ENCODE measurements around the gene GART. TPM values are rescaled to one million over a fixed set of nuclear protein-coding genes. Genes with fewer than 3 reads are reported as not detected.

GART gene
- total and polyA plus RNA-seq, 2 of the 8 experiments (the other 6 are each of a cell fraction or from before 2014, with no cell fraction given) = 23.1 to 231 TPM

- TF ChIP-seq RNF2 (IDR thresholded peaks at IDR 0.05; ENCODE audit: borderline replicate concordance, low read depth, low read length, missing control alignments, poor library complexity, severe bottlenecking) (no peak), BCL11A (IDR thresholded peaks at IDR 0.05; ENCODE audit: low read depth in 2 of 2, low read length in 2 of 2) (no peak), ATF3 (IDR thresholded peaks at IDR 0.05; ENCODE audit: insufficient read depth, low read depth, low read length) (no peak), CREB1 (IDR thresholded peaks at IDR 0.05) (peak; percentile 39; the same call in 1 of the 2 replicates), SAP30 (IDR thresholded peaks at IDR 0.05; ENCODE audit: insufficient read depth, insufficient replicate concordance, low read length) (no peak), SIX5 (IDR thresholded peaks at IDR 0.05; ENCODE audit: low read depth, low read length) (peak; percentile 80), KDM4A (IDR thresholded peaks at IDR 0.05; ENCODE audit: low read depth, low read length, severe bottlenecking) (peak; percentile 87), POLR2AphosphoS5 (IDR thresholded peaks at IDR 0.05; ENCODE audit: low read depth, low read length) (peak; percentile 51), POLR2A (IDR thresholded peaks at IDR 0.05; ENCODE audit: control extremely low read depth in 1 of 2, low read depth in 2 of 2, low read length in 2 of 2) (peak in 1 of 2 experiments; percentile 66; a peak in 2 of 3 replicates), TBP (IDR thresholded peaks at IDR 0.05; ENCODE audit: low read depth, low read length) (no peak), NANOG (IDR thresholded peaks at IDR 0.05; ENCODE audit: insufficient read depth, low read depth, low read length, poor library complexity, severe bottlenecking) (no peak), YY1 (IDR thresholded peaks at IDR 0.05; ENCODE audit: low read depth, low read length) (peak; percentile 20; the same call in 1 of the 2 replicates), EGR1 (IDR thresholded peaks at IDR 0.05; ENCODE audit: borderline replicate concordance, low read depth, low read length) (peak; percentile 32; the same call in 1 of the 2 replicates), BACH1 (IDR thresholded peaks at IDR 0.05; ENCODE audit: low read length) (no peak), SUZ12 (IDR thresholded peaks at IDR 0.05; ENCODE audit: low read length) (no peak), RXRA (IDR thresholded peaks at IDR 0.05; ENCODE audit: insufficient read depth, low read depth, low read length) (no peak), CBX5 (IDR thresholded peaks at IDR 0.05; ENCODE audit: low read depth, low read length) (no peak), CTBP2 (IDR thresholded peaks at IDR 0.05; ENCODE audit: borderline replicate concordance, insufficient read depth, insufficient read length, low read length) (no peak), TAF1 (IDR thresholded peaks at IDR 0.05; ENCODE audit: low read depth, low read length) (peak; percentile 33; the same call in 1 of the 2 replicates), GTF2F1 (IDR thresholded peaks at IDR 0.05; ENCODE audit: borderline replicate concordance, low read depth, low read length) (no peak)
Observed at GRCh38 chr21:33491373-33492102, 50.4 kb downstream of the GART start, which contains the start of gene DNAJC28 (continued).
